Thyroid gland (tissue), 4 donors: Measurements from ENCODE around the gene HDAC8.

ENCODE experiments used
- CTCF ChIP-seq, 6 experiments: fragments of 200-600 bp in 3 of 6; fragments of 450-650 bp in 3 of 6; sonication (generic) in 3 of 6; IDR thresholded peaks; one replicate each; pipeline ENCODE4 v1.5.1; 2016 to 2019; ENCODE audit warnings: antibody characterized with exemption in 6 of 6, mild to moderate bottlenecking in 2 of 6, inconsistent platforms in 1 of 6, moderate library complexity in 1 of 6
- POLR2A ChIP-seq, 2 donors: fragments of 450-650 bp; IDR thresholded peaks; one replicate each; pipeline ENCODE4 v1.6.1; 2017; ENCODE audit warnings: antibody characterized with exemption in 2 of 2, mild to moderate bottlenecking in 2 of 2, moderate library complexity in 1 of 2

DNA sequence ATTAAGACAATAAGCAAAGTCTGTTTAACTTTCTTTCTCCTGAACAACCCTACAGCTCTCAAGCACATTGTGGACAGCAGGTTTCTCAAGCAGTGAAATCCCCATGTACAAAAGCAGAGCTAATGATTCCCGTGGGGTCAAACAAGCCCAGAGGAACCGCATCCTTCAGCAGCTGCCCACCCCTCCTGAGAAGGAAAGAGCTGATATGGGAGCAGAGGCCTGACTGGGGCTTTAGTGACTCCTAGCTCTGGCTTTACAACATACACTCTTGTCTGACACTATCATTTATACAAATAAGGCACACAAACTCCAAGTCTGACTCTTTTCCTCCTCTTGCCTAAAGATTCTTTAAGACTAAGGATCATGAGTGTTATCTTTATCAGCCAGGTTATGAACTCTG, 32.8 kb downstream of the HDAC8 start:
- no peak for TF ChIP-seq CTCF (IDR thresholded peaks at IDR 0.05)
- TF ChIP-seq POLR2A (IDR thresholded peaks at IDR 0.05), result no peak
